H1 (cell line): ENCODE measurements around the gene UBE2M. TPM values are rescaled to one million over a fixed set of nuclear protein-coding genes. Genes with fewer than 3 reads are reported as not detected.

Experiments
- CTCF ChIA-PET: fragments of 300-600 bp; sonication (Branson Sonifier 250); formaldehyde crosslinking; loops from one replicate; lab custom pipeline; 2021; ENCODE audit not compliant: partially characterized antibody; lab: Charles Lee
- POLR2A ChIA-PET: fragments of 300-600 bp; sonication (Branson Sonifier 250); formaldehyde crosslinking; loops from one replicate; lab custom pipeline; 2021; ENCODE audit warnings: inconsistent platforms; ENCODE audit not compliant: partially characterized antibody; lab: Charles Lee
- DNase-seq, 2 experiments: peaks; one replicate each; pipeline versions ENCODE4 v3.0.0 to v3.0.0-alpha.2; 2010 to 2022; ENCODE audit warnings: low spot score in 2 of 2, low read depth in 1 of 2, mixed read lengths in 1 of 2
- FAIRE-seq: peaks from 2 replicates; lab custom pipeline; 2011; peaks lifted over from hg19 to GRCh38; lab: Jason Lieb, UNC
- H2AFZ ChIP-seq: 2 replicates; pipeline ENCODE4 v1.8.1; 2012; ENCODE audit warnings: low read length, inconsistent platforms
- H2AK5ac ChIP-seq: 2 replicates; pipeline ENCODE4 v1.6.1; 2013; ENCODE audit warnings: low read depth, low read length
- H2BK120ac ChIP-seq: replicated peaks from 2 replicates; pipeline ENCODE3; 2013; ENCODE audit warnings: low read depth, low read length, inconsistent platforms
- H2BK12ac ChIP-seq: 2 replicates; pipeline ENCODE4 v1.6.1; 2013; ENCODE audit warnings: low read depth, low read length
- H2BK15ac ChIP-seq: 2 replicates; pipeline ENCODE4 v1.6.1; 2013; ENCODE audit warnings: low read length
- H2BK20ac ChIP-seq: 2 replicates; pipeline ENCODE4 v1.6.1; 2013; ENCODE audit warnings: low read length
- H2BK5ac ChIP-seq: 2 replicates; pipeline ENCODE4 v1.6.1; 2013; ENCODE audit warnings: low read depth, low read length
- H3K14ac ChIP-seq: 2 replicates; pipeline ENCODE4 v1.6.1; 2013; ENCODE audit warnings: inconsistent platforms; ENCODE audit not compliant: insufficient read length
- H3K18ac ChIP-seq: 2 replicates; pipeline ENCODE4 v1.6.1; 2013; ENCODE audit warnings: low read length; ENCODE audit errors: extremely low read depth
- H3K23ac ChIP-seq: 2 replicates; pipeline ENCODE4 v1.6.1; 2013; ENCODE audit warnings: inconsistent platforms; ENCODE audit not compliant: insufficient read length
- H3K23me2 ChIP-seq: 2 replicates; pipeline ENCODE4 v1.6.1; 2013; ENCODE audit warnings: low read depth, low read length
- H3K27ac ChIP-seq: 2 replicates; pipeline ENCODE4 v1.6.1; 2011; ENCODE audit warnings: low read depth, low read length, inconsistent platforms
- H3K27me3 ChIP-seq, 4 experiments: replicated peaks in 1 of 4; 1 replicate in 1 of 4; 2 replicates in 3 of 4; pipeline versions ENCODE4 v1.6.1 to v1.8.1; 2011 to 2013; ENCODE audit warnings: low read length in 3 of 4, mild to moderate bottlenecking in 3 of 4, inconsistent platforms in 2 of 4, mixed read lengths in 2 of 4, moderate library complexity in 1 of 4; ENCODE audit not compliant: control insufficient read depth in 3 of 4, insufficient read depth in 3 of 4; ENCODE audit errors: extremely low read depth in 1 of 4
- H3K36me3 ChIP-seq, 4 experiments: 2 replicates each; pipeline versions ENCODE4 v1.6.1 to v1.8.1; 2011 to 2013; ENCODE audit warnings: mild to moderate bottlenecking in 4 of 4, low read length in 3 of 4, moderate library complexity in 2 of 4, control low read depth in 1 of 4, inconsistent platforms in 1 of 4; ENCODE audit not compliant: insufficient read depth in 4 of 4, control insufficient read depth in 2 of 4
- H3K4ac ChIP-seq: replicated peaks from 2 replicates; pipeline ENCODE3; 2013; ENCODE audit warnings: low read length, low read depth, mixed read lengths, inconsistent platforms; ENCODE audit not compliant: insufficient read length
- H3K4me1 ChIP-seq, 4 experiments: replicated peaks in 1 of 4; 1 replicate in 1 of 4; 2 replicates in 3 of 4; pipeline versions ENCODE4 v1.6.1 to v1.8.1; 2011 to 2013; ENCODE audit warnings: low read length in 3 of 4, inconsistent platforms in 2 of 4, mixed read lengths in 1 of 4; ENCODE audit not compliant: insufficient read depth in 4 of 4, control insufficient read depth in 3 of 4
- H3K4me2 ChIP-seq, 2 experiments: 2 replicates each; pipeline versions ENCODE4 v1.6.1 to v1.8.1; 2011 to 2013; ENCODE audit warnings: low read depth in 2 of 2, low read length in 2 of 2, control low read depth in 1 of 2, inconsistent platforms in 1 of 2, mild to moderate bottlenecking in 1 of 2; ENCODE audit not compliant: insufficient read depth in 1 of 2
- H3K4me3 ChIP-seq, 4 experiments: fragments of 200-600, 300-600 bp in 1 of 4; sonication (generic), shearing (Covaris generic), sonication (Bioruptor Twin) in 1 of 4; 2 replicates each; pipeline versions ENCODE4 v1.5.1 to v1.8.1; 2011 to 2016; ENCODE audit warnings: low read length in 4 of 4, low read depth in 3 of 4, control low read depth in 2 of 4, inconsistent platforms in 2 of 4, mild to moderate bottlenecking in 2 of 4, mixed read lengths in 1 of 4, moderate library complexity in 1 of 4; ENCODE audit not compliant: insufficient read depth in 2 of 4; ENCODE audit errors: extremely low read depth in 1 of 4
- H3K56ac ChIP-seq: replicated peaks from 2 replicates; pipeline ENCODE3; 2013; ENCODE audit warnings: low read depth, mild to moderate bottlenecking, mixed read lengths, low read length, inconsistent platforms; ENCODE audit not compliant: insufficient read length
- H3K79me1 ChIP-seq: 2 replicates; pipeline ENCODE4 v1.6.1; 2013; ENCODE audit warnings: low read depth, low read length, control low read depth
- H3K79me2 ChIP-seq, 2 experiments: 2 replicates each; pipeline versions ENCODE4 v1.6.1 to v1.8.1; 2012 to 2013; ENCODE audit warnings: low read length in 2 of 2, mild to moderate bottlenecking in 2 of 2, inconsistent platforms in 1 of 2; ENCODE audit not compliant: insufficient read depth in 2 of 2, control insufficient read depth in 1 of 2
- H3K9ac ChIP-seq, 4 experiments: replicated peaks in 1 of 4; 1 replicate in 1 of 4; 2 replicates in 3 of 4; pipeline versions ENCODE4 v1.6.1 to v1.8.1; 2011 to 2013; ENCODE audit warnings: low read depth in 3 of 4, low read length in 3 of 4, control low read depth in 2 of 4, mild to moderate bottlenecking in 2 of 4, moderate library complexity in 2 of 4, inconsistent platforms in 1 of 4; ENCODE audit errors: extremely low read depth in 1 of 4
- H3K9me3 ChIP-seq, 2 experiments: 2 replicates each; pipeline versions ENCODE4 v1.6.1 to v1.8.1; 2012 to 2013; ENCODE audit warnings: mild to moderate bottlenecking in 2 of 2, moderate library complexity in 2 of 2, control low read depth in 1 of 2, inconsistent platforms in 1 of 2, low read depth in 1 of 2, low read length in 1 of 2, mixed read lengths in 1 of 2; ENCODE audit not compliant: insufficient read depth in 2 of 2
- H4K20me1 ChIP-seq, 2 experiments: replicated peaks in 1 of 2; 2 replicates each; pipeline versions ENCODE3 to v1.8.1; 2011 to 2013; ENCODE audit warnings: inconsistent platforms in 2 of 2, low read length in 2 of 2, mild to moderate bottlenecking in 1 of 2; ENCODE audit not compliant: insufficient read depth in 2 of 2, control insufficient read depth in 1 of 2
- H4K5ac ChIP-seq: 2 replicates; pipeline ENCODE4 v1.6.1; 2013; ENCODE audit warnings: low read length, low read depth, mixed read lengths, inconsistent platforms; ENCODE audit not compliant: insufficient read length
- H4K8ac ChIP-seq: 2 replicates; pipeline ENCODE4 v1.8.0; 2013; ENCODE audit warnings: mild to moderate bottlenecking, moderate library complexity, low read length, inconsistent platforms; ENCODE audit not compliant: insufficient read depth; ENCODE audit errors: extremely low read depth
- H4K91ac ChIP-seq: replicated peaks from 2 replicates; pipeline ENCODE3; 2013; ENCODE audit warnings: low read length, mixed read lengths, inconsistent platforms; ENCODE audit not compliant: insufficient read length
- CBX5 ChIP-seq: fragments of 300-800, 300-1000 bp; sonication (generic); IDR thresholded peaks from 2 replicates; pipeline ENCODE4 v1.7.1; 2016; ENCODE audit warnings: antibody characterized with exemption, low read length, low read depth
- CBX8 ChIP-seq: fragments of 300-800, 300-1000 bp; sonication (generic); IDR thresholded peaks from 2 replicates; pipeline ENCODE4 v1.7.1; 2016; ENCODE audit warnings: low read depth, low read length, borderline replicate concordance
- EGR1 ChIP-seq: IDR thresholded peaks from 2 replicates; pipeline ENCODE4 v1.6.1; 2011; ENCODE audit warnings: low read depth, low read length, borderline replicate concordance
- EP300 ChIP-seq, 2 experiments: IDR thresholded peaks; 1 replicate in 1 of 2; 2 replicates in 1 of 2; pipeline ENCODE4 v1.6.1; 2011 to 2012; ENCODE audit warnings: low read depth in 2 of 2, low read length in 2 of 2, mild to moderate bottlenecking in 2 of 2, borderline replicate concordance in 1 of 2, inconsistent platforms in 1 of 2, moderate library complexity in 1 of 2
- HDAC2 ChIP-seq, 2 experiments: fragments of 300-600 bp in 1 of 2; sonication (generic) in 1 of 2; IDR thresholded peaks; 2 replicates each; pipeline ENCODE4 v1.6.1; 2011 to 2012; ENCODE audit warnings: low read depth in 2 of 2, low read length in 2 of 2, mild to moderate bottlenecking in 2 of 2, moderate library complexity in 2 of 2, borderline replicate concordance in 1 of 2, inconsistent platforms in 1 of 2
- MAFK ChIP-seq: IDR thresholded peaks from 2 replicates; pipeline ENCODE4 v1.6.1; 2012; ENCODE audit warnings: low read depth, mild to moderate bottlenecking, improper control_type of control experiment, low read length
- POLR2A ChIP-seq, 2 experiments: IDR thresholded peaks; 1 replicate in 1 of 2; 2 replicates in 1 of 2; pipeline ENCODE4 v1.6.1; 2011; ENCODE audit warnings: low read depth in 2 of 2, low read length in 2 of 2, mild to moderate bottlenecking in 2 of 2; ENCODE audit errors: control extremely low read depth in 1 of 2
- RNF2 ChIP-seq: fragments of 200-900, 300-1000 bp; sonication (generic); IDR thresholded peaks from 2 replicates; pipeline ENCODE4 v1.7.1; 2016; ENCODE audit warnings: borderline replicate concordance, low read depth, mild to moderate bottlenecking, antibody characterized with exemption, low read length; ENCODE audit not compliant: poor library complexity, severe bottlenecking; ENCODE audit errors: missing control alignments
- SAP30 ChIP-seq: fragments of 300-600 bp; sonication (generic); IDR thresholded peaks from 2 replicates; pipeline ENCODE4 v1.7.1; 2012; ENCODE audit warnings: low read length, moderate library complexity, mild to moderate bottlenecking, inconsistent platforms; ENCODE audit not compliant: insufficient read depth, insufficient replicate concordance
- SIX5 ChIP-seq: IDR thresholded peaks from 2 replicates; pipeline ENCODE4 v1.6.1; 2011; ENCODE audit warnings: mild to moderate bottlenecking, low read depth, low read length
- SP1 ChIP-seq: IDR thresholded peaks from 2 replicates; pipeline ENCODE4 v1.6.1; 2011; ENCODE audit warnings: low read depth, low read length
- TCF12 ChIP-seq: IDR thresholded peaks from 2 replicates; pipeline ENCODE4 v1.6.1; 2011; ENCODE audit warnings: low read depth, mild to moderate bottlenecking, low read length
- WGBS, 2 experiments: shearing (Covaris generic) in 1 of 2; methylation state at CpG; one replicate each; pipeline versions ENCODE4 v1.1.6 to v1.1.7; 2013 to 2015; ENCODE audit warnings: low lambda C conversion rate in 2 of 2, mixed read lengths in 2 of 2, inconsistent platforms in 1 of 2, low coverage in 1 of 2, missing lambda C conversion rate in 1 of 2; ENCODE audit not compliant: insufficient replicate concordance in 2 of 2, insufficient coverage in 1 of 2, insufficient read length in 1 of 2; ENCODE audit errors: extremely low coverage in 1 of 2, missing lambda C conversion rate in 1 of 2; 5-methylcytosine and 5-hydroxymethylcytosine counted together
- polyA plus RNA-seq, 7 experiments: library from polyadenylated mRNA; depleted of rRNA in 3 of 7; stranded (reverse) in 5 of 7; unstranded in 2 of 7; fragments of >200 nt in 5 of 7; fragments of 200-250 nt in 2 of 7; gene quantifications; 1 replicate in 5 of 7; 2 replicates in 1 of 7; 4 replicates in 1 of 7; pipeline versions ENCODE4 v1.2.1 to v1.2.3, GENCODE V29; 2011 to 2013; ENCODE audit warnings: missing spikeins in 2 of 7, mixed read lengths in 2 of 7
- total RNA-seq: library from RNA; stranded (reverse); fragmentation: NEBNext Ultra II Directional; extraction: Animal tissue kit (Norgen Biotek cat#: 25700); gene quantifications from 2 replicates; pipeline ENCODE4 v1.2.1, GENCODE V29; 2021

Gene UBE2M
- total and polyA plus RNA-seq, 2 of the 8 experiments (the other 6 are each of a cell fraction or from before 2014, with no cell fraction given), result 93.8 to 114 TPM

DNA sequence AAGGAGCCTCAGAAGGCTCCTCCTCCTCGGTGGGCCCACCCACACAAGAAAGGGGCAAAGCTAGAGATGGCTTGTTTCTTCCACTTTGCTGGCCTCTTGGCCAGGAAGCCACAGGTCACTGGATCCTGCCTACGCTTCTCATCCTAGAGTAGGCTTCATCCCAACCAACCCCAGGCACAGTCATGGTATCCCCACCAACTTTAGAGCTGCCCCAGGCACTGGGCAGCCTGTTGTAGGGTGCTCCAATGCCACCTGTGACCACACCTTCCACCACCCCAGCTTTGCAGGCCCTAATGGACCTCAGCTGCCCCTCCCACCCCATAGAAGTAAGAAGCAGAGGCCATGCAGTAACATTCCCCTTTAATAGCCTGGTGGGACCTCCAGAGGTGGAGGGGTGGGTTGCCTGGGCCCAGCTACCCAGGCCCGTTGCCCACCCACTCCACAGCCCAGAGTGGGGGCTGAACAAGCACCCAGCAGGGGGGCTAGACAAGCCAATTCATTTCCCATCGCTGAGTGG is 3.0 kb downstream of the UBE2M start:
- Histone ChIP-seq H3K18ac (peak overlapping the region; percentile 38), H4K20me1 (peaks cover 3 to 12% of the 10 kb centered on the region in 2 experiments), H4K8ac (peak overlapping the region; percentile 87), H3K9ac (peak overlapping the region in 3 of 4 experiments; percentile 57 to 64 (median 58); a peak in 6 of 7 replicates), H3K9me3 (no peaks in the 10 kb centered on the region), H4K91ac (peak overlapping the region; percentile 1), H2BK15ac (0 out of 2 replicates have a peak overlapping the region, but pooled peaks have one; percentile 16), H3K4me3 (peak overlapping the region; percentile 28 to 70 (median 50); a peak in 7 of 8 replicates), H2BK5ac (peak overlapping the region; percentile 89), H3K4me1 (peaks cover 0 to 31% (median 17%) of the 10 kb centered on the region in 4 experiments; a peak in 6 of 7 replicates), H3K27ac (peak overlapping the region; percentile 84), H3K36me3 (peaks cover 14 to 34% (median 25%) of the 10 kb centered on the region in 4 experiments), H2AK5ac (no peak overlapping the region), H3K79me2 (peaks cover 7 to 19% of the 10 kb centered on the region in 2 experiments), H3K79me1 (peaks cover 8% of the 10 kb centered on the region), H2BK20ac (no peak overlapping the region), H3K14ac (no peak overlapping the region), H3K4ac (peak overlapping the region; percentile 65), H2AFZ (no peak overlapping the region), H3K23ac (no peak overlapping the region), H3K4me2 (peak overlapping the region; percentile 70 to 76), H3K23me2 (peaks cover 24% of the 10 kb centered on the region), H4K5ac (peak overlapping the region; percentile 13), H3K27me3 (no peaks in the 10 kb centered on the region), H2BK120ac (no peak overlapping the region), H3K56ac (no peak overlapping the region), H2BK12ac (no peak overlapping the region)
- ChIA-PET POLR2A (interaction anchor here (0.8 to 13.8 kb wide), 15 partner anchors 9 to 204 kb away, joined by 3 to 650 read pairs (median 6); partner anchors contain the start of genes MZF1, RNF225, RPS5 and SLC27A5), CTCF (interaction anchor here (0.8 to 4.6 kb wide), 5 partner anchors 10 to 36 kb away, joined by 3 to 33 read pairs (median 9); partner anchors contain the start of genes TRIM28 and ZBTB45)
- DNase-seq (no peak), FAIRE-seq (no peak)
- WGBS, 2 experiments, result 82% methylated on average over 4 of the region's 4 CpGs; no CpG with 5 or more reads in 1 of the 2 experiments
- TF ChIP-seq CBX5 (no peak), TCF12 (no peak), POLR2A (IDR thresholded peaks at IDR 0.05; ENCODE audit: control extremely low read depth in 1 of 2, low read depth in 2 of 2, low read length in 2 of 2) (no peak; a peak in 1 of 3 replicates), RNF2 (no peak), CBX8 (no peak), MAFK (no peak), HDAC2 (IDR thresholded peaks at IDR 0.05; ENCODE audit: borderline replicate concordance in 1 of 2, low read depth in 2 of 2, low read length in 2 of 2) (no peak), EGR1 (no peak), SP1 (no peak), SAP30 (no peak), SIX5 (no peak), EP300 (IDR thresholded peaks at IDR 0.05; ENCODE audit: borderline replicate concordance in 1 of 2, low read depth in 2 of 2, low read length in 2 of 2) (no peak)
